Measurements from ENCODE around the gene CLIP2. TPM values are rescaled to one million over a fixed set of nuclear protein-coding genes. Genes with fewer than 3 reads are reported as not detected.
A peak's percentile ranks its signal among the peaks of the same experiment; 100 is the strongest.

The CLIP2 gene
- total and polyA plus RNA-seq, 2 donors from 2014 or later, result 5.8 to 19.1 TPM

GRCh38 chr7:74332373-74333176 is 43.4 kb downstream of the CLIP2 start:
- H3K27me3 ChIP-seq (ENCODE audit: control insufficient read depth, insufficient read depth, low read length), result no peaks in the 10 kb centered on the region
- H3K4me1 ChIP-seq (ENCODE audit: control insufficient read depth in 2 of 3, insufficient read depth in 2 of 3, low read depth in 1 of 3, low read length in 3 of 3), result no peaks in the 10 kb centered on the region
- peak overlapping the region in 1 of 2 donors; percentile 19 for H3K27ac ChIP-seq (ENCODE audit: low read depth in 2 of 2, low read length in 2 of 2)
- TF ChIP-seq, protein P1, sequence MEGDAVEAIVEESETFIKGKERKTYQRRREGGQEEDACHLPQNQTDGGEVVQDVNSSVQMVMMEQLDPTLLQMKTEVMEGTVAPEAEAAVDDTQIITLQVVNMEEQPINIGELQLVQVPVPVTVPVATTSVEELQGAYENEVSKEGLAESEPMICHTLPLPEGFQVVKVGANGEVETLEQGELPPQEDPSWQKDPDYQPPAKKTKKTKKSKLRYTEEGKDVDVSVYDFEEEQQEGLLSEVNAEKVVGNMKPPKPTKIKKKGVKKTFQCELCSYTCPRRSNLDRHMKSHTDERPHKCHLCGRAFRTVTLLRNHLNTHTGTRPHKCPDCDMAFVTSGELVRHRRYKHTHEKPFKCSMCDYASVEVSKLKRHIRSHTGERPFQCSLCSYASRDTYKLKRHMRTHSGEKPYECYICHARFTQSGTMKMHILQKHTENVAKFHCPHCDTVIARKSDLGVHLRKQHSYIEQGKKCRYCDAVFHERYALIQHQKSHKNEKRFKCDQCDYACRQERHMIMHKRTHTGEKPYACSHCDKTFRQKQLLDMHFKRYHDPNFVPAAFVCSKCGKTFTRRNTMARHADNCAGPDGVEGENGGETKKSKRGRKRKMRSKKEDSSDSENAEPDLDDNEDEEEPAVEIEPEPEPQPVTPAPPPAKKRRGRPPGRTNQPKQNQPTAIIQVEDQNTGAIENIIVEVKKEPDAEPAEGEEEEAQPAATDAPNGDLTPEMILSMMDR (IDR thresholded peaks at IDR 0.05; ENCODE audit: borderline replicate concordance, extremely low read depth, insufficient read depth), result no peak
- H3K9ac ChIP-seq (ENCODE audit: low read length in 3 of 3), result no peak overlapping the region
- DNase-seq (peak in 3 of 5 donors; percentile 19 to 54 (median 23)), FAIRE-seq (no peak)
- H3K9me3 ChIP-seq (ENCODE audit: control insufficient read depth in 2 of 3, insufficient read depth in 1 of 3, low read length in 3 of 3), result no peaks in the 10 kb centered on the region
- H3K36me3 ChIP-seq (ENCODE audit: control insufficient read depth in 2 of 3, insufficient read depth in 3 of 3, low read length in 3 of 3), result no peaks in the 10 kb centered on the region
- intact Hi-C loops (cut with DNase I), result no loop called here
- no peak overlapping the region for H3K4me3 ChIP-seq (ENCODE audit: low read length in 3 of 3)

DNA sequence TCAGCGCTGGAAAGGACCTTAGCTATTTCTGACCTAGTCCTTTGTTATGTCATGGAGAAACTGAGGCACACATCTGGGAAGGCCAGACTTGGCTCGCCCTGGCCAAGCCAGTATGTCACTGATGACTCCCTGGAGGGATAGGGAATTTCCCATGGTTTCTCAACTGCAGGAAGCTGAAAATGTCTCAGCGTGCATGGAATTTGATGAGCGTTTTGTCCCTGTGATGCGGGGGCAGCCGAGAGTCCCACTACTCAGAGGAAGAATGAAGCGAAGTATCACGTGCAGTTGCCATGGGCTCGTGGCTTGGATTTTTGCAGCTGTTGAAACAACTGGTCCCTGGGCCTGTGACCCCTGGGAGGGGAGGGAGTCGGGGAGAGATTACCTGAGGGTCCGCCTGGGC is 44.8 kb downstream of the CLIP2 start:
- no peak for FAIRE-seq
- no peaks in the 10 kb centered on the region for H3K36me3 ChIP-seq (ENCODE audit: control insufficient read depth in 2 of 3, insufficient read depth in 3 of 3, low read length in 3 of 3)
- TF ChIP-seq, protein P1 (IDR thresholded peaks at IDR 0.05; ENCODE audit: borderline replicate concordance, extremely low read depth, insufficient read depth), result no peak

GRCh38 chr7:74337926-74338325 is 48.7 kb downstream of the CLIP2 start:
- Histone ChIP-seq H3K4me3 (ENCODE audit: low read length in 3 of 3) (no peak overlapping the region), H3K9ac (ENCODE audit: low read length in 3 of 3) (no peak overlapping the region), H3K36me3 (ENCODE audit: control insufficient read depth in 2 of 3, insufficient read depth in 3 of 3, low read length in 3 of 3) (no peaks in the 10 kb centered on the region), H3K27ac (ENCODE audit: low read depth in 2 of 2, low read length in 2 of 2) (no peak overlapping the region), H3K4me1 (ENCODE audit: control insufficient read depth in 2 of 3, insufficient read depth in 2 of 3, low read depth in 1 of 3, low read length in 3 of 3) (no peaks in the 10 kb centered on the region), H3K27me3 (ENCODE audit: control insufficient read depth, insufficient read depth, low read length) (no peaks in the 10 kb centered on the region), H3K9me3 (ENCODE audit: control insufficient read depth in 2 of 3, insufficient read depth in 1 of 3, low read length in 3 of 3) (no peaks in the 10 kb centered on the region)
- DNase-seq (no peak), FAIRE-seq (no peak)
- intact Hi-C loops (cut with DNase I), result no loop called here
- TF ChIP-seq, protein P1 (IDR thresholded peaks at IDR 0.05; ENCODE audit: borderline replicate concordance, extremely low read depth, insufficient read depth), result no peak

More for the DNA sequence above, 44.8 kb downstream of the CLIP2 start:
- Histone ChIP-seq H3K4me1 (ENCODE audit: control insufficient read depth in 2 of 3, insufficient read depth in 2 of 3, low read depth in 1 of 3, low read length in 3 of 3) (no peaks in the 10 kb centered on the region), H3K4me3 (ENCODE audit: low read length in 3 of 3) (no peak overlapping the region), H3K9ac (ENCODE audit: low read length in 3 of 3) (no peak overlapping the region), H3K9me3 (ENCODE audit: control insufficient read depth in 2 of 3, insufficient read depth in 1 of 3, low read length in 3 of 3) (no peaks in the 10 kb centered on the region), H3K27me3 (ENCODE audit: control insufficient read depth, insufficient read depth, low read length) (no peaks in the 10 kb centered on the region), H3K27ac (ENCODE audit: low read depth in 2 of 2, low read length in 2 of 2) (peak overlapping the region in 1 of 2 donors; percentile 54)
- intact Hi-C loops (cut with DNase I), result no loop called here
- DNase-seq, result peak in 1 of 5 donors; percentile 24

Data from kidney (tissue), 14 donors.